Psoas muscle (tissue), 8 donors: ENCODE results near the gene HYCC1. TPM values are rescaled to one million over a fixed set of nuclear protein-coding genes. Genes with fewer than 3 reads are reported as not detected.

ENCODE experiments used
- ATAC-seq, 4 donors: fragments of 200-7000 bp; cut with Tn5 transposase; one replicate each; pipeline ENCODE4 v1.9.1; 2020; ENCODE audit warnings: moderate library complexity in 3 of 4, mild to moderate bottlenecking in 2 of 4
- DNase-seq, 2 donors: peaks; one replicate each; pipeline ENCODE4 v3.0.0-alpha.2; 2020
- H3K27ac ChIP-seq: fragments of 200-600 bp; one replicate; pipeline ENCODE4 v1.8.0; 2022
- H3K27me3 ChIP-seq, 3 donors: fragments of 200-600 bp in 1 of 3; one replicate each; pipeline versions ENCODE4 v1.6.1 to v1.8.0; 2013 to 2022; ENCODE audit warnings: low read length in 2 of 3, mild to moderate bottlenecking in 2 of 3, moderate library complexity in 1 of 3; ENCODE audit not compliant: insufficient read depth in 3 of 3
- H3K36me3 ChIP-seq, 2 donors: fragments of 200-600 bp in 1 of 2; one replicate each; pipeline versions ENCODE4 v1.6.1 to v1.8.0; 2013 to 2022; ENCODE audit warnings: low read depth in 1 of 2, mild to moderate bottlenecking in 1 of 2, moderate library complexity in 1 of 2; ENCODE audit not compliant: insufficient read depth in 1 of 2
- H3K4me1 ChIP-seq: fragments of 200-600 bp; one replicate; pipeline ENCODE4 v1.8.0; 2022
- H3K4me3 ChIP-seq: fragments of 200-600 bp; one replicate; pipeline ENCODE4 v1.8.0; 2022; ENCODE audit warnings: mild to moderate bottlenecking
- H3K9me3 ChIP-seq: fragments of 200-600 bp; one replicate; pipeline ENCODE4 v1.8.0; 2022
- CTCF ChIP-seq: fragments of 200-600 bp; IDR thresholded peaks from one replicate; pipeline ENCODE4 v1.8.0; 2022; ENCODE audit warnings: antibody characterized with exemption
- WGBS, 3 donors: extraction: QIAGEN DNeasy Blood & Tissue Kit; methylation state at CpG; one replicate each; pipeline versions ENCODE4 v1.1.6 to v1.1.7; 2013; 5-methylcytosine and 5-hydroxymethylcytosine counted together
- intact Hi-C, 2 donors: fragments of 100-400 bp; cut with DNase I; formaldehyde crosslinking; loops; one replicate each; pipeline versions ENCODE4 v1.11.0 to v1.14.2; 2022
- polyA plus RNA-seq, 3 donors: library from polyadenylated mRNA; stranded (reverse); fragments of 200-250 nt; gene quantifications; one replicate each; pipeline ENCODE4 v1.2.3, GENCODE V29; 2013
- total RNA-seq, 4 donors: library from RNA; stranded (reverse); fragmentation: NEBNext Ultra II Directional in 2 of 4; extraction: Animal tissue kit (Norgen Biotek cat#: 25700) in 2 of 4; gene quantifications; one replicate each; pipeline versions ENCODE4 v1.2.1 to v1.2.4, GENCODE V29; 2021 to 2023
- donor health status: healthy with polysubstance abuse.
- donor health status: DM: no; HTN: no; CAD: no; lungs with moderate emphysema.
- donor health status: Bipolar disorder and iron deficiency.
- donor health status: healthy.
- donor health status: DM: yes; HTN: yes; CAD: no.
- donor health status: DM: no; HTN: no; CAD: no.
- donor health status: DM: no; HTN: no; CAD: no.
- donor health status: DM: yes; HTN: yes; CAD: no.

Gene HYCC1
- total and polyA plus RNA-seq, 7 donors, result 14.6 to 63.9 (median 30.1) TPM

- 69 to 82% (median 77%) methylated on average over 1 of the region's 1 CpG for WGBS, 3 donors
- no peak for DNase-seq
- no peak for ATAC-seq
- Histone ChIP-seq H3K27me3 (no peaks in the 10 kb centered on the region), H3K36me3 (peaks cover 0 to 6% of the 10 kb centered on the region in 2 donors), H3K4me1 (peaks cover 4% of the 10 kb centered on the region), H3K9me3 (no peaks in the 10 kb centered on the region), H3K4me3 (no peak overlapping the region), H3K27ac (no peak overlapping the region)
- intact Hi-C loops, result no loop called here
- TF ChIP-seq CTCF, result no peak
Observed at GRCh38 chr7:22990588-22990949, 23.4 kb downstream of the HYCC1 start.

GRCh38 chr7:22989643-22990587, 24.0 kb downstream of the HYCC1 start:
- 88 to 93% (median 90%) methylated on average over 3 of the region's 3 CpGs for WGBS, 3 donors
- intact Hi-C loops, result no loop called here
- ATAC-seq (no peak), DNase-seq (no peak)
- Histone ChIP-seq H3K27ac (no peak overlapping the region), H3K27me3 (no peaks in the 10 kb centered on the region), H3K36me3 (peaks cover 0 to 6% of the 10 kb centered on the region in 2 donors), H3K4me3 (no peak overlapping the region), H3K4me1 (peaks cover 4% of the 10 kb centered on the region), H3K9me3 (no peaks in the 10 kb centered on the region)
- TF ChIP-seq CTCF, result no peak

- ATAC-seq, result no peak
- Histone ChIP-seq H3K9me3 (no peaks in the 10 kb centered on the region), H3K36me3 (peaks cover 0 to 16% of the 10 kb centered on the region in 2 donors), H3K4me1 (no peaks in the 10 kb centered on the region), H3K27ac (no peak overlapping the region), H3K4me3 (no peak overlapping the region), H3K27me3 (no peaks in the 10 kb centered on the region)
- no peak for DNase-seq
- no peak for TF ChIP-seq CTCF
- intact Hi-C loops, result no loop called here
- 73 to 84% (median 75%) methylated on average over 5 of the region's 5 CpGs for WGBS, 3 donors
Observed at GRCh38 chr7:22985436-22985835, 28.5 kb downstream of the HYCC1 start.

- Histone ChIP-seq H3K4me3 (no peak overlapping the region), H3K36me3 (peaks cover 0 to 12% of the 10 kb centered on the region in 2 donors), H3K27me3 (no peaks in the 10 kb centered on the region), H3K27ac (no peak overlapping the region), H3K4me1 (no peaks in the 10 kb centered on the region), H3K9me3 (no peaks in the 10 kb centered on the region)
- 90 to 98% (median 95%) methylated on average over 6 of the region's 6 CpGs for WGBS, 3 donors
- no peak for TF ChIP-seq CTCF
- DNase-seq (no peak), ATAC-seq (no peak)
- intact Hi-C loops, result no loop called here
Observed at GRCh38 chr7:22983257-22983855, 30.6 kb downstream of the HYCC1 start.
